OCI-LY3 (cell line): ENCODE measurements around the gene COQ2.

ENCODE experiments used
- EZH2phosphoT487 ChIP-seq: fragments of 200-600 bp; shearing (Covaris generic); IDR thresholded peaks from 2 replicates; pipeline ENCODE4 v1.6.1; 2018; ENCODE audit warnings: antibody characterized with exemption, mixed run types, low read depth
- TF ChIP-seq, protein P1 (sequence below): fragments of 200-600, 300-600 bp; sonication (generic); IDR thresholded peaks from 2 replicates; pipeline ENCODE4 v1.5.1; 2014; ENCODE audit warnings: antibody characterized with exemption, low read length, low read depth

DNA sequence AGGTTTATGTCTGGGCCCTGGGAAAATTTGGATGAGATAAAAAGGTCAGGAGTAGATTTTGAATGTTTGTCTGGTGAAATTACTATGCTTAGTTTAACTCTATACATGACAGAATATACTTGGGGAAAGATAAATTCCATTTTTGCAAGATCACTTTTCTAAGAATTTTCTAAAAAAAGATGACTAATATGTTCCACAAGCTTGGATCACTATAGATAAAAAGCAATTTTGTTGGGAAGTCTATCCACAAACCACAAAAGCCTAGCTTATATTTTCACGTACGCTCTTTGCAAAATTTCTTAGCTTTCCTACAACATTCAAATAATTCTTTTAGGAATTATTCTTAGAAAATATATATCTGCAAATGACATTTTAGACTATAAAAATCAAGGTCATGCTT is 20.6 kb upstream of the COQ2 start:
- TF ChIP-seq, protein P1, sequence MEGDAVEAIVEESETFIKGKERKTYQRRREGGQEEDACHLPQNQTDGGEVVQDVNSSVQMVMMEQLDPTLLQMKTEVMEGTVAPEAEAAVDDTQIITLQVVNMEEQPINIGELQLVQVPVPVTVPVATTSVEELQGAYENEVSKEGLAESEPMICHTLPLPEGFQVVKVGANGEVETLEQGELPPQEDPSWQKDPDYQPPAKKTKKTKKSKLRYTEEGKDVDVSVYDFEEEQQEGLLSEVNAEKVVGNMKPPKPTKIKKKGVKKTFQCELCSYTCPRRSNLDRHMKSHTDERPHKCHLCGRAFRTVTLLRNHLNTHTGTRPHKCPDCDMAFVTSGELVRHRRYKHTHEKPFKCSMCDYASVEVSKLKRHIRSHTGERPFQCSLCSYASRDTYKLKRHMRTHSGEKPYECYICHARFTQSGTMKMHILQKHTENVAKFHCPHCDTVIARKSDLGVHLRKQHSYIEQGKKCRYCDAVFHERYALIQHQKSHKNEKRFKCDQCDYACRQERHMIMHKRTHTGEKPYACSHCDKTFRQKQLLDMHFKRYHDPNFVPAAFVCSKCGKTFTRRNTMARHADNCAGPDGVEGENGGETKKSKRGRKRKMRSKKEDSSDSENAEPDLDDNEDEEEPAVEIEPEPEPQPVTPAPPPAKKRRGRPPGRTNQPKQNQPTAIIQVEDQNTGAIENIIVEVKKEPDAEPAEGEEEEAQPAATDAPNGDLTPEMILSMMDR: no peak
- TF ChIP-seq EZH2phosphoT487: no peak
